Neural cell (in vitro differentiated cells): Measurements from ENCODE around the gene CAMK1.

ENCODE experiments used
- EP300 ChIP-seq: fragments of 450-650 bp; conservative IDR thresholded peaks from 2 replicates; pipeline ENCODE4 v1.6.1; 2014; ENCODE audit warnings: antibody characterized with exemption, mild to moderate bottlenecking, moderate library complexity; ENCODE audit not compliant: poor library complexity, severe bottlenecking
- POLR2AphosphoS5 ChIP-seq: IDR thresholded peaks from 2 replicates; pipeline ENCODE4 v1.6.1; 2012
- RAD21 ChIP-seq: fragments of 450-650 bp; conservative IDR thresholded peaks from 2 replicates; pipeline ENCODE4 v1.6.1; 2014; ENCODE audit warnings: antibody characterized with exemption, mild to moderate bottlenecking, moderate library complexity
- TAF1 ChIP-seq: IDR thresholded peaks from 2 replicates; pipeline ENCODE4 v1.6.1; 2012; ENCODE audit warnings: low read depth
- TF ChIP-seq, protein P1 (sequence below): fragments of 450-650 bp; IDR thresholded peaks from 2 replicates; pipeline ENCODE4 v1.5.1; 2014; ENCODE audit warnings: antibody characterized with exemption, mild to moderate bottlenecking, moderate library complexity; ENCODE audit not compliant: poor library complexity, severe bottlenecking

DNA sequence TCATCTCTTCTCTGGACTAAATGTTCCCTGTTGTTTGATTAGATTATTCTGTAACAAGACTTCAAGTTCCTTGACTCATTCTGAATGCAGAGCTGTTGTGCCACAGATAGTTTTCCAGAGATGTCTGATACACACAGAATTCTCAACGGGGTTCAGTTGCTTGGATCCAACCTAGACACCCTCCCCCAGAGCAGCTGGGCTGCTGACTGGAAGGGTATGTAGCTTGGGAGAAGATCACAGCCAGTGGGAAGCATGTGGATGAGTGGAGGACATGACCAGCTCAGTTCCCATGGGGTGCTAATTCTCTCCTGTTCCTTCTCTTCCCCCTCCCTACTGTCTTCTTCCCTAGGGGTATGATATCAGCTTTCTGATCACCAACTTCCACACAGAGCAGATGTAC, 33.7 kb upstream of the CAMK1 start:
- TF ChIP-seq RAD21 (no peak), TAF1 (no peak), POLR2AphosphoS5 (no peak), EP300 (no peak)
- TF ChIP-seq, protein P1, sequence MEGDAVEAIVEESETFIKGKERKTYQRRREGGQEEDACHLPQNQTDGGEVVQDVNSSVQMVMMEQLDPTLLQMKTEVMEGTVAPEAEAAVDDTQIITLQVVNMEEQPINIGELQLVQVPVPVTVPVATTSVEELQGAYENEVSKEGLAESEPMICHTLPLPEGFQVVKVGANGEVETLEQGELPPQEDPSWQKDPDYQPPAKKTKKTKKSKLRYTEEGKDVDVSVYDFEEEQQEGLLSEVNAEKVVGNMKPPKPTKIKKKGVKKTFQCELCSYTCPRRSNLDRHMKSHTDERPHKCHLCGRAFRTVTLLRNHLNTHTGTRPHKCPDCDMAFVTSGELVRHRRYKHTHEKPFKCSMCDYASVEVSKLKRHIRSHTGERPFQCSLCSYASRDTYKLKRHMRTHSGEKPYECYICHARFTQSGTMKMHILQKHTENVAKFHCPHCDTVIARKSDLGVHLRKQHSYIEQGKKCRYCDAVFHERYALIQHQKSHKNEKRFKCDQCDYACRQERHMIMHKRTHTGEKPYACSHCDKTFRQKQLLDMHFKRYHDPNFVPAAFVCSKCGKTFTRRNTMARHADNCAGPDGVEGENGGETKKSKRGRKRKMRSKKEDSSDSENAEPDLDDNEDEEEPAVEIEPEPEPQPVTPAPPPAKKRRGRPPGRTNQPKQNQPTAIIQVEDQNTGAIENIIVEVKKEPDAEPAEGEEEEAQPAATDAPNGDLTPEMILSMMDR = no peak
